Right lobe of liver (tissue), 4 donors: ENCODE data around the gene PNPLA7.

ENCODE experiments used
- POLR2A ChIP-seq: fragments of 450-650 bp; IDR thresholded peaks from one replicate; pipeline ENCODE4 v1.6.1; 2017; ENCODE audit warnings: antibody characterized with exemption, mild to moderate bottlenecking
- TF ChIP-seq, protein P1 (sequence below), 4 donors: fragments of 200-600 bp in 3 of 4; fragments of 450-650 bp in 1 of 4; IDR thresholded peaks; one replicate each; pipeline versions ENCODE4 v1.5.1 to v1.8.0; 2016 to 2022; ENCODE audit warnings: antibody characterized with exemption in 4 of 4, mild to moderate bottlenecking in 2 of 4
- donor health status: DM: no; HTN: no; CAD: no.
- donor health status: DM: no; HTN: no; CAD: no.
- donor health status: DM: no; HTN: yes; CAD: no.

DNA sequence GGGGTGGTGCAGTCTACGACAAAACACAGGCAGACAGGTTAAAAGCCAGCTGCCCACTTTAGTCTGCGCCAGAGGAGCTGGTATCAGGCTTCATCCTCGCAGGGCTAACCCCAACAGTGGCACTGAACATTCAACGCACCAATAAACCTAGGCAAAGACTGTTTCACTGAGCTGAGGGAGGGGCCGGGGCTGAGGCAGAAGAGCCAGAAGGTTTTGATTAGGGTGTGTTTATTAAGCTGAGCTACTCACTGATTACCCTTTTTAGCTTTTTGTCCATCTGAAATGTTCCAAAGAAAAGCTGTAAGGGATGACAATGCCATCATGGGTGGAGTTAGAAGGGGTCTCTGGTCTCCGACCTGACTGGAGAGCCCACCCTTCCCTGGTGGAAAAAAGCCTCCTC is 38.7 kb upstream of the PNPLA7 start:
- TF ChIP-seq, protein P1, sequence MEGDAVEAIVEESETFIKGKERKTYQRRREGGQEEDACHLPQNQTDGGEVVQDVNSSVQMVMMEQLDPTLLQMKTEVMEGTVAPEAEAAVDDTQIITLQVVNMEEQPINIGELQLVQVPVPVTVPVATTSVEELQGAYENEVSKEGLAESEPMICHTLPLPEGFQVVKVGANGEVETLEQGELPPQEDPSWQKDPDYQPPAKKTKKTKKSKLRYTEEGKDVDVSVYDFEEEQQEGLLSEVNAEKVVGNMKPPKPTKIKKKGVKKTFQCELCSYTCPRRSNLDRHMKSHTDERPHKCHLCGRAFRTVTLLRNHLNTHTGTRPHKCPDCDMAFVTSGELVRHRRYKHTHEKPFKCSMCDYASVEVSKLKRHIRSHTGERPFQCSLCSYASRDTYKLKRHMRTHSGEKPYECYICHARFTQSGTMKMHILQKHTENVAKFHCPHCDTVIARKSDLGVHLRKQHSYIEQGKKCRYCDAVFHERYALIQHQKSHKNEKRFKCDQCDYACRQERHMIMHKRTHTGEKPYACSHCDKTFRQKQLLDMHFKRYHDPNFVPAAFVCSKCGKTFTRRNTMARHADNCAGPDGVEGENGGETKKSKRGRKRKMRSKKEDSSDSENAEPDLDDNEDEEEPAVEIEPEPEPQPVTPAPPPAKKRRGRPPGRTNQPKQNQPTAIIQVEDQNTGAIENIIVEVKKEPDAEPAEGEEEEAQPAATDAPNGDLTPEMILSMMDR (IDR thresholded peaks at IDR 0.05): no peak
- TF ChIP-seq POLR2A: no peak
